ENCODE results near the gene KBTBD6. TPM values are rescaled to one million over a fixed set of nuclear protein-coding genes. Genes with fewer than 3 reads are reported as not detected.
"Not testable (repeated sequence)": the region's sequence is repeated elsewhere in the genome, so short reads cannot be mapped to it uniquely, and the experiment has no call there.

KBTBD6 gene
- total and polyA plus RNA-seq, 4 donors, result 2.1 to 5.1 (median 3.8) TPM

DNA sequence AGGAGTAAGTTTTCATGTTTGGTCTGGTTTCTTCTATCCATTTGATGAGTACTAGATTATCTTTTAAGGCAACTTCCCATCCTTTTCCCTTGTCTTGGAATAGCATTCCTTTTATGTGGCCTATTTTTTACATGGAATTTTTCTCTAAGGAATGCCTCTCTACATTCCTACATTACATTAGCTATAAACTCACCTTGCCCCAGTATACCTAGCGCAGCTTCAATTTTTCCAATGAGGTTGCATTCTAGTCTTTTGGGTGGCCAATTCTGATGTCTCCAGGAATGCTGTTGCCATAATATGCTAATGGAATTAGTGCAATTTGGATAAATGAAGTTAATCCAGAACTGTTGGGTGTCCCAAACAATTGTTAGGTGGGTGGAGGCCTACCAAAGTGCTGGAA, 33.8 kb downstream of the KBTBD6 start:
- 99% methylated on average over 1 of the region's 1 CpG for WGBS
- H3K27ac ChIP-seq (ENCODE audit: low read depth in 1 of 2, low read length in 2 of 2), result no peak overlapping the region
- H3K36me3 ChIP-seq (ENCODE audit: control insufficient read depth in 4 of 4, insufficient read depth in 3 of 4, low read depth in 1 of 4, low read length in 3 of 4), result no peaks in the 10 kb centered on the region
- H3K27me3 ChIP-seq (ENCODE audit: control insufficient read depth in 4 of 4, insufficient read depth in 4 of 4, low read length in 3 of 4), result no peaks in the 10 kb centered on the region
- DNase-seq (ENCODE audit: low spot score), result no peak
- no peak overlapping the region for H3K4me3 ChIP-seq (ENCODE audit: low read depth in 1 of 3, low read length in 3 of 3)
- TF ChIP-seq JUND (IDR thresholded peaks at IDR 0.05) (no peak), ZBTB33 (IDR thresholded peaks at IDR 0.05) (no peak), NR2F2 (IDR thresholded peaks at IDR 0.05) (no peak), SP1 (IDR thresholded peaks at IDR 0.05) (no peak), FOXA2 (IDR thresholded peaks at IDR 0.05) (no peak), GABPA (IDR thresholded peaks at IDR 0.05 in 1 of 2, conservative IDR thresholded peaks at IDR 0.05 in 1 of 2) (no peak), ATF3 (IDR thresholded peaks at IDR 0.05) (no peak), EGR1 (IDR thresholded peaks at IDR 0.05; ENCODE audit: low read depth in 2 of 2) (no peak), HNF4A (conservative IDR thresholded peaks at IDR 0.05) (no peak), TAF1 (conservative IDR thresholded peaks at IDR 0.05) (no peak), YY1 (IDR thresholded peaks at IDR 0.05) (no peak)
- TF ChIP-seq, protein P1, sequence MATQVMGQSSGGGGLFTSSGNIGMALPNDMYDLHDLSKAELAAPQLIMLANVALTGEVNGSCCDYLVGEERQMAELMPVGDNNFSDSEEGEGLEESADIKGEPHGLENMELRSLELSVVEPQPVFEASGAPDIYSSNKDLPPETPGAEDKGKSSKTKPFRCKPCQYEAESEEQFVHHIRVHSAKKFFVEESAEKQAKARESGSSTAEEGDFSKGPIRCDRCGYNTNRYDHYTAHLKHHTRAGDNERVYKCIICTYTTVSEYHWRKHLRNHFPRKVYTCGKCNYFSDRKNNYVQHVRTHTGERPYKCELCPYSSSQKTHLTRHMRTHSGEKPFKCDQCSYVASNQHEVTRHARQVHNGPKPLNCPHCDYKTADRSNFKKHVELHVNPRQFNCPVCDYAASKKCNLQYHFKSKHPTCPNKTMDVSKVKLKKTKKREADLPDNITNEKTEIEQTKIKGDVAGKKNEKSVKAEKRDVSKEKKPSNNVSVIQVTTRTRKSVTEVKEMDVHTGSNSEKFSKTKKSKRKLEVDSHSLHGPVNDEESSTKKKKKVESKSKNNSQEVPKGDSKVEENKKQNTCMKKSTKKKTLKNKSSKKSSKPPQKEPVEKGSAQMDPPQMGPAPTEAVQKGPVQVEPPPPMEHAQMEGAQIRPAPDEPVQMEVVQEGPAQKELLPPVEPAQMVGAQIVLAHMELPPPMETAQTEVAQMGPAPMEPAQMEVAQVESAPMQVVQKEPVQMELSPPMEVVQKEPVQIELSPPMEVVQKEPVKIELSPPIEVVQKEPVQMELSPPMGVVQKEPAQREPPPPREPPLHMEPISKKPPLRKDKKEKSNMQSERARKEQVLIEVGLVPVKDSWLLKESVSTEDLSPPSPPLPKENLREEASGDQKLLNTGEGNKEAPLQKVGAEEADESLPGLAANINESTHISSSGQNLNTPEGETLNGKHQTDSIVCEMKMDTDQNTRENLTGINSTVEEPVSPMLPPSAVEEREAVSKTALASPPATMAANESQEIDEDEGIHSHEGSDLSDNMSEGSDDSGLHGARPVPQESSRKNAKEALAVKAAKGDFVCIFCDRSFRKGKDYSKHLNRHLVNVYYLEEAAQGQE (IDR thresholded peaks at IDR 0.05), result no peak
- TF ChIP-seq, protein P2, sequence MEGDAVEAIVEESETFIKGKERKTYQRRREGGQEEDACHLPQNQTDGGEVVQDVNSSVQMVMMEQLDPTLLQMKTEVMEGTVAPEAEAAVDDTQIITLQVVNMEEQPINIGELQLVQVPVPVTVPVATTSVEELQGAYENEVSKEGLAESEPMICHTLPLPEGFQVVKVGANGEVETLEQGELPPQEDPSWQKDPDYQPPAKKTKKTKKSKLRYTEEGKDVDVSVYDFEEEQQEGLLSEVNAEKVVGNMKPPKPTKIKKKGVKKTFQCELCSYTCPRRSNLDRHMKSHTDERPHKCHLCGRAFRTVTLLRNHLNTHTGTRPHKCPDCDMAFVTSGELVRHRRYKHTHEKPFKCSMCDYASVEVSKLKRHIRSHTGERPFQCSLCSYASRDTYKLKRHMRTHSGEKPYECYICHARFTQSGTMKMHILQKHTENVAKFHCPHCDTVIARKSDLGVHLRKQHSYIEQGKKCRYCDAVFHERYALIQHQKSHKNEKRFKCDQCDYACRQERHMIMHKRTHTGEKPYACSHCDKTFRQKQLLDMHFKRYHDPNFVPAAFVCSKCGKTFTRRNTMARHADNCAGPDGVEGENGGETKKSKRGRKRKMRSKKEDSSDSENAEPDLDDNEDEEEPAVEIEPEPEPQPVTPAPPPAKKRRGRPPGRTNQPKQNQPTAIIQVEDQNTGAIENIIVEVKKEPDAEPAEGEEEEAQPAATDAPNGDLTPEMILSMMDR (IDR thresholded peaks at IDR 0.05; ENCODE audit: low read depth, low read length, missing input control), result no peak
- H3K9ac ChIP-seq (ENCODE audit: low read depth in 1 of 2, low read length in 2 of 2), result no peak overlapping the region
- no peaks in the 10 kb centered on the region for H3K9me3 ChIP-seq (ENCODE audit: control insufficient read depth in 4 of 4, low read length in 3 of 4)
- H3K4me1 ChIP-seq (ENCODE audit: control insufficient read depth in 4 of 4, insufficient read depth in 4 of 4, low read length in 3 of 4), result peaks cover 0 to 13% (median 7%) of the 10 kb centered on the region in 4 donors

- not testable (repeated sequence) for H3K27me3 ChIP-seq (ENCODE audit: control insufficient read depth in 4 of 4, insufficient read depth in 4 of 4, low read length in 3 of 4); H3K4me3 ChIP-seq (ENCODE audit: low read depth in 1 of 3, low read length in 3 of 3); DNase-seq (ENCODE audit: low spot score); H3K9me3 ChIP-seq (ENCODE audit: control insufficient read depth in 4 of 4, low read length in 3 of 4); H3K27ac ChIP-seq (ENCODE audit: low read depth in 1 of 2, low read length in 2 of 2); H3K36me3 ChIP-seq (ENCODE audit: control insufficient read depth in 4 of 4, insufficient read depth in 3 of 4, low read depth in 1 of 4, low read length in 3 of 4); H3K9ac ChIP-seq (ENCODE audit: low read depth in 1 of 2, low read length in 2 of 2); H3K4me1 ChIP-seq (ENCODE audit: control insufficient read depth in 4 of 4, insufficient read depth in 4 of 4, low read length in 3 of 4)
- WGBS, result 93% methylated on average over 2 of the region's 2 CpGs
Observed at GRCh38 chr13:41095681-41096080, 36.9 kb downstream of the KBTBD6 start.
